Common myeloid progenitor, CD34-positive (primary cell): ENCODE measurements around the gene CBX2.

Experiments used
- CTCF ChIA-PET: fragments of 350-600 bp; sonication (Branson Sonifier 250); formaldehyde crosslinking; loops from one replicate; lab custom pipeline; 2021; ENCODE audit warnings: antibody characterized with exemption; lab: Charles Lee
- POLR2A ChIA-PET: fragments of 350-600 bp; sonication (Branson Sonifier 250); formaldehyde crosslinking; loops from one replicate; lab custom pipeline; 2021; ENCODE audit warnings: antibody characterized with exemption; lab: Charles Lee
- DNase-seq, 3 donors: peaks; one replicate each; pipeline versions ENCODE4 v3.0.0 to v3.0.0-alpha.2; 2013
- H3K27ac ChIP-seq, 2 experiments: 1 replicate in 1 of 2; 2 replicates in 1 of 2; pipeline ENCODE4 v1.7.0; 2013; ENCODE audit warnings: inconsistent platforms in 2 of 2, low read length in 2 of 2, mild to moderate bottlenecking in 2 of 2, low read depth in 1 of 2, moderate library complexity in 1 of 2; ENCODE audit not compliant: severe bottlenecking in 2 of 2, insufficient read depth in 1 of 2, poor library complexity in 1 of 2
- H3K27me3 ChIP-seq, 5 experiments: replicated peaks in 2 of 5; 1 replicate in 3 of 5; 2 replicates in 2 of 5; pipeline versions ENCODE4 v1.6.1 to v1.7.0; 2013; ENCODE audit warnings: low read length in 4 of 5, mild to moderate bottlenecking in 2 of 5, moderate library complexity in 2 of 5, inconsistent platforms in 1 of 5; ENCODE audit not compliant: insufficient read depth in 5 of 5, control insufficient read depth in 4 of 5
- H3K36me3 ChIP-seq, 4 experiments: 1 replicate in 2 of 4; 2 replicates in 2 of 4; pipeline versions ENCODE4 v1.6.1 to v1.7.0; 2013; ENCODE audit warnings: low read length in 3 of 4, control low read depth in 1 of 4, mild to moderate bottlenecking in 1 of 4; ENCODE audit not compliant: control insufficient read depth in 4 of 4, insufficient read depth in 4 of 4
- H3K4me1 ChIP-seq, 4 experiments: 1 replicate in 3 of 4; 2 replicates in 1 of 4; pipeline versions ENCODE4 v1.6.1 to v1.7.1; 2013; ENCODE audit warnings: low read length in 3 of 4, mild to moderate bottlenecking in 3 of 4, control low read depth in 1 of 4, inconsistent platforms in 1 of 4, moderate library complexity in 1 of 4; ENCODE audit not compliant: control insufficient read depth in 4 of 4, insufficient read depth in 4 of 4; ENCODE audit errors: control extremely low read depth in 1 of 4
- H3K4me3 ChIP-seq, 7 experiments: 1 replicate in 4 of 7; 2 replicates in 3 of 7; pipeline versions ENCODE4 v1.5.1 to v1.7.0; 2013; ENCODE audit warnings: mild to moderate bottlenecking in 7 of 7, low read length in 6 of 7, moderate library complexity in 6 of 7, inconsistent platforms in 2 of 7, low read depth in 2 of 7, control low read depth in 1 of 7; ENCODE audit not compliant: insufficient read depth in 4 of 7, control insufficient read depth in 1 of 7; ENCODE audit errors: extremely low read depth in 1 of 7
- H3K9me3 ChIP-seq, 5 experiments: 1 replicate in 4 of 5; 2 replicates in 1 of 5; pipeline versions ENCODE4 v1.6.1 to v1.7.1; 2013; ENCODE audit warnings: low read length in 4 of 5, mild to moderate bottlenecking in 2 of 5, inconsistent platforms in 1 of 5, low read depth in 1 of 5, moderate library complexity in 1 of 5; ENCODE audit not compliant: control insufficient read depth in 4 of 5, insufficient read depth in 2 of 5; ENCODE audit errors: control extremely low read depth in 1 of 5
- WGBS: methylation state at CpG from one replicate; pipeline ENCODE4 v1.1.5; 2013; ENCODE audit not compliant: insufficient coverage; 5-methylcytosine and 5-hydroxymethylcytosine counted together

CBX2 gene

GRCh38 chr17:79777120-79777893 is 641 bp upstream of the CBX2 start:
- H3K36me3 ChIP-seq, result peaks cover 0 to 10% (median 6%) of the 10 kb centered on the region in 4 experiments
- no peaks in the 10 kb centered on the region for H3K27me3 ChIP-seq
- 4% methylated on average over 20 of the region's 51 CpGs for WGBS
- peak; percentile 71 to 82 (median 76) for DNase-seq
- no peaks in the 10 kb centered on the region for H3K9me3 ChIP-seq
- ChIA-PET CTCF (interaction anchor here (0.9 to 4.1 kb wide), 6 partner anchors 9 to 215 kb away, joined by 3 to 20 read pairs (median 6); no protein-coding TSS in a partner anchor), POLR2A (interaction anchor here (0.6 to 1.0 kb wide), 2 partner anchors 135 to 467 kb away, joined by 3 read pairs; no protein-coding TSS in a partner anchor)
- H3K4me3 ChIP-seq, result peak overlapping the region; percentile 23 to 82 (median 69)
- H3K27ac ChIP-seq, result peak overlapping the region in 1 of 2 experiments; percentile 79
- peaks cover 10 to 53% (median 50%) of the 10 kb centered on the region in 4 experiments for H3K4me1 ChIP-seq

GRCh38 chr17:79778504-79779083 is 646 bp downstream of the CBX2 start:
- peak in 2 of 3 donors; percentile 65 to 67 for DNase-seq
- 0% methylated on average over 12 of the region's 49 CpGs for WGBS
- Histone ChIP-seq H3K9me3 (no peaks in the 10 kb centered on the region), H3K36me3 (peaks cover 0 to 22% (median 14%) of the 10 kb centered on the region in 4 experiments), H3K4me1 (peaks cover 10 to 63% (median 59%) of the 10 kb centered on the region in 4 experiments), H3K4me3 (peak overlapping the region; percentile 64 to 89 (median 77)), H3K27ac (peak overlapping the region in 1 of 2 experiments; percentile 49), H3K27me3 (no peaks in the 10 kb centered on the region)
- POLR2A ChIA-PET, result no interaction called here
- CTCF ChIA-PET, result interaction anchor here (0.7 to 3.2 kb wide), 6 partner anchors 11 to 58 kb away, joined by 3 to 20 read pairs (median 4); no protein-coding TSS in a partner anchor

- Histone ChIP-seq H3K9me3 (no peaks in the 10 kb centered on the region), H3K4me3 (peak overlapping the region; percentile 64 to 89 (median 77)), H3K36me3 (peaks cover 0 to 27% (median 18%) of the 10 kb centered on the region in 4 experiments), H3K27ac (no peak overlapping the region), H3K4me1 (peaks cover 10 to 63% (median 59%) of the 10 kb centered on the region in 4 experiments), H3K27me3 (no peaks in the 10 kb centered on the region)
- DNase-seq, result no peak
- CTCF ChIA-PET, result interaction anchor here (1.0 to 3.2 kb wide), 5 partner anchors 10 to 57 kb away, joined by 3 to 20 read pairs (median 5); no protein-coding TSS in a partner anchor
- 10% methylated on average over 11 of the region's 17 CpGs for WGBS
- POLR2A ChIA-PET, result no interaction called here
Measured at GRCh38 chr17:79779084-79779529, 1.2 kb downstream of the CBX2 start.

GRCh38 chr17:79779661-79780365 is 1.9 kb downstream of the CBX2 start:
- DNase-seq, result peak in 1 of 3 donors; percentile 40
- H3K9me3 ChIP-seq, result no peaks in the 10 kb centered on the region
- H3K4me3 ChIP-seq, result peak overlapping the region in 6 of 7 experiments; percentile 72 to 89 (median 82)
- CTCF ChIA-PET, result interaction anchor here (1.3 to 3.2 kb wide), 3 partner anchors 10 to 57 kb away, joined by 3 to 20 read pairs (median 4); no protein-coding TSS in a partner anchor
- H3K4me1 ChIP-seq, result peaks cover 10 to 63% (median 59%) of the 10 kb centered on the region in 4 experiments
- H3K36me3 ChIP-seq, result peaks cover 0 to 34% (median 25%) of the 10 kb centered on the region in 4 experiments
- H3K27ac ChIP-seq, result no peak overlapping the region
- no peaks in the 10 kb centered on the region for H3K27me3 ChIP-seq
- POLR2A ChIA-PET, result no interaction called here
- 82% methylated on average over 9 of the region's 10 CpGs for WGBS

- POLR2A ChIA-PET, result interaction anchor here (0.6 kb wide), 1 partner anchor 43 kb away, joined by 5 read pairs; no protein-coding TSS in a partner anchor
- WGBS, result 15% methylated on average over 10 of the region's 12 CpGs
Measured at GRCh38 chr17:79781012-79781650, 3.2 kb downstream of the CBX2 start.

More at GRCh38 chr17:79781012-79781650, 3.2 kb downstream of the CBX2 start:
- Histone ChIP-seq H3K27ac (no peak overlapping the region), H3K27me3 (no peaks in the 10 kb centered on the region), H3K9me3 (no peaks in the 10 kb centered on the region), H3K36me3 (peaks cover 0 to 48% (median 37%) of the 10 kb centered on the region in 4 experiments), H3K4me3 (peak overlapping the region in 5 of 7 experiments; percentile 43 to 89 (median 59)), H3K4me1 (peaks cover 10 to 60% (median 57%) of the 10 kb centered on the region in 4 experiments)
- DNase-seq, result no peak
- CTCF ChIA-PET, result interaction anchor here (0.8 to 2.7 kb wide), 8 partner anchors 30 to 60 kb away, joined by 3 to 9 read pairs (median 3); no protein-coding TSS in a partner anchor
